Neural progenitor cell (in vitro differentiated cells): ENCODE measurements around the gene PPP1CB. TPM values are rescaled to one million over a fixed set of nuclear protein-coding genes. Genes with fewer than 3 reads are reported as not detected.
A peak's percentile ranks its signal among the peaks of the same experiment; 100 is the strongest.

ENCODE experiments used
- DNase-seq: peaks from one replicate; pipeline ENCODE4 v3.0.0-alpha.2; 2016; ENCODE audit warnings: low spot score
- H2AFZ ChIP-seq: fragments of 200-600 bp; sonication (generic); replicated peaks from 2 replicates; pipeline ENCODE4 v1.6.1; 2016; ENCODE audit warnings: antibody characterized with exemption
- H3F3A ChIP-seq: fragments of 200-600 bp; sonication (generic); 2 replicates; pipeline ENCODE4 v1.6.1; 2016; ENCODE audit warnings: antibody characterized with exemption, low read depth
- H3K27ac ChIP-seq: fragments of 200-600 bp; sonication (generic); 2 replicates; pipeline ENCODE4 v1.5.1; 2016; ENCODE audit warnings: mild to moderate bottlenecking
- H3K27me3 ChIP-seq: fragments of 200-600 bp; sonication (generic); 2 replicates; pipeline ENCODE4 v1.6.1; 2016; ENCODE audit warnings: mild to moderate bottlenecking, moderate library complexity
- H3K36me3 ChIP-seq: fragments of 200-600 bp; sonication (generic); 2 replicates; pipeline ENCODE4 v1.5.1; 2016
- H3K4me1 ChIP-seq: fragments of 200-600 bp; sonication (generic); 2 replicates; pipeline ENCODE4 v1.6.1; 2016; ENCODE audit warnings: mixed run types
- H3K4me2 ChIP-seq: fragments of 200-600 bp; sonication (generic); 2 replicates; pipeline ENCODE4 v1.6.1; 2016
- H3K4me3 ChIP-seq: fragments of 200-600 bp; sonication (generic); 2 replicates; pipeline ENCODE4 v1.5.1; 2016
- H3K79me2 ChIP-seq: fragments of 200-600 bp; sonication (generic); 2 replicates; pipeline ENCODE4 v1.6.1; 2016; ENCODE audit warnings: low read depth
- H3K9ac ChIP-seq: fragments of 200-600 bp; sonication (generic); 2 replicates; pipeline ENCODE4 v1.6.1; 2016
- H3K9me3 ChIP-seq: fragments of 200-600 bp; sonication (generic); 2 replicates; pipeline ENCODE4 v1.5.1; 2016; ENCODE audit warnings: low read depth
- H4K20me1 ChIP-seq: fragments of 200-600 bp; sonication (generic); 2 replicates; pipeline ENCODE4 v1.6.1; 2016; ENCODE audit warnings: low read depth
- H3K27ac Mint-ChIP-seq: 3 replicates; pipeline ENCODE4 v1.8.0; 2021; ENCODE audit warnings: mixed read lengths
- H3K27me3 Mint-ChIP-seq: 2 replicates; pipeline ENCODE4 v1.8.0; 2022; ENCODE audit warnings: low read depth, mild to moderate bottlenecking, inconsistent platforms, moderate library complexity, mixed read lengths; ENCODE audit not compliant: insufficient read depth
- H3K36me3 Mint-ChIP-seq: 3 replicates; pipeline ENCODE4 v1.8.0; 2021; ENCODE audit warnings: mixed read lengths
- H3K4me1 Mint-ChIP-seq: 3 replicates; pipeline ENCODE4 v1.8.0; 2021; ENCODE audit warnings: mixed read lengths
- H3K4me3 Mint-ChIP-seq: 3 replicates; pipeline ENCODE4 v1.8.0; 2021; ENCODE audit warnings: mild to moderate bottlenecking, moderate library complexity, mixed read lengths
- H3K9me3 Mint-ChIP-seq: 3 replicates; pipeline ENCODE4 v1.8.0; 2020; ENCODE audit warnings: mixed read lengths
- EZH2 ChIP-seq: fragments of 200-600 bp; sonication (generic); IDR thresholded peaks from 2 replicates; pipeline ENCODE4 v1.6.1; 2017; ENCODE audit warnings: antibody characterized with exemption, mild to moderate bottlenecking, moderate library complexity
- EZH2phosphoT487 ChIP-seq: fragments of 200-600 bp; sonication (generic); IDR thresholded peaks from 2 replicates; pipeline ENCODE4 v1.6.1; 2017; ENCODE audit warnings: antibody characterized with exemption
- total RNA-seq: library from RNA; depleted of rRNA; stranded (reverse); fragments of >200 nt; gene quantifications from 2 replicates; pipeline ENCODE4 v1.2.3, GENCODE V29; 2015; ENCODE audit warnings: low replicate concordance
- TF ChIP-seq, protein P1 (sequence below): fragments of 200-600 bp; sonication (generic); IDR thresholded peaks from 2 replicates; pipeline ENCODE4 v1.5.1; 2017; ENCODE audit warnings: antibody characterized with exemption, mild to moderate bottlenecking

PPP1CB gene
- total RNA-seq, 1 donor from 2014 or later: 244 TPM

DNA sequence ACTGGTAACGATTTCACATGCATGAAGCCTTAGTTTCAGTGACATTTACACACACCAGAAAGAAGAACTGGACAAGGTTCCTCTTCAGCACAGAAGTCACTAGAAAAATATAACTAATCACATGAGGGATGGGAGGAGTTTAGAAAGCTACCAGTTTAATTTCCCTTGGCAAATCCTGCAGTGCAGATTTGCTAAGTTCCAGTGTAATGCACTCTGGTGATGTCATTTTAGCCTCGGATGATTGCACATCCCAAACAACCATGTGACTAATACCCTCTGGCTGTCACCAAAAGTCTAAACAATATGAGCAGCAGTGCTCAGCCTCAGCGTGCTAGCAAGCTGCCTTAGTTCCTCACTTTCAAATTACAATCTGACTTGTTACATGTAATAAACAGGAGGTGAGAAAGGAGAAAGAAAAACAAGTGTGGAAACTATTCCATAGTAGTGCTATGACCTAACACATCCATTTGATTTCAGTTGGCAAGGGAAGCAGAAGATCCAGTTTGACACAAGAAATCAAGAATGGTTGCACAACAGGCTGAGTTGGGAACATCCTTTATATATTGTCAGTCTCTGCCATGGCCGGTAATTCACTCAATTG is 35.3 kb upstream of the PPP1CB start:
- Mint-ChIP-seq H3K27me3 (no peaks in the 10 kb centered on the region), H3K4me3 (no peak overlapping the region), H3K36me3 (no peaks in the 10 kb centered on the region), H3K4me1 (peaks cover 21% of the 10 kb centered on the region), H3K9me3 (peaks cover 4% of the 10 kb centered on the region), H3K27ac (peak overlapping the region; percentile 9)
- Histone ChIP-seq H4K20me1 (no peaks in the 10 kb centered on the region), H3K9ac (no peak overlapping the region), H3K27me3 (no peaks in the 10 kb centered on the region), H3K27ac (no peak overlapping the region), H3K79me2 (no peaks in the 10 kb centered on the region), H3K4me3 (no peak overlapping the region), H3F3A (no peaks in the 10 kb centered on the region), H3K4me2 (no peak overlapping the region), H3K36me3 (no peaks in the 10 kb centered on the region), H2AFZ (no peak overlapping the region), H3K4me1 (peaks cover 5% of the 10 kb centered on the region), H3K9me3 (no peaks in the 10 kb centered on the region)
- no peak for DNase-seq
- TF ChIP-seq, protein P1, sequence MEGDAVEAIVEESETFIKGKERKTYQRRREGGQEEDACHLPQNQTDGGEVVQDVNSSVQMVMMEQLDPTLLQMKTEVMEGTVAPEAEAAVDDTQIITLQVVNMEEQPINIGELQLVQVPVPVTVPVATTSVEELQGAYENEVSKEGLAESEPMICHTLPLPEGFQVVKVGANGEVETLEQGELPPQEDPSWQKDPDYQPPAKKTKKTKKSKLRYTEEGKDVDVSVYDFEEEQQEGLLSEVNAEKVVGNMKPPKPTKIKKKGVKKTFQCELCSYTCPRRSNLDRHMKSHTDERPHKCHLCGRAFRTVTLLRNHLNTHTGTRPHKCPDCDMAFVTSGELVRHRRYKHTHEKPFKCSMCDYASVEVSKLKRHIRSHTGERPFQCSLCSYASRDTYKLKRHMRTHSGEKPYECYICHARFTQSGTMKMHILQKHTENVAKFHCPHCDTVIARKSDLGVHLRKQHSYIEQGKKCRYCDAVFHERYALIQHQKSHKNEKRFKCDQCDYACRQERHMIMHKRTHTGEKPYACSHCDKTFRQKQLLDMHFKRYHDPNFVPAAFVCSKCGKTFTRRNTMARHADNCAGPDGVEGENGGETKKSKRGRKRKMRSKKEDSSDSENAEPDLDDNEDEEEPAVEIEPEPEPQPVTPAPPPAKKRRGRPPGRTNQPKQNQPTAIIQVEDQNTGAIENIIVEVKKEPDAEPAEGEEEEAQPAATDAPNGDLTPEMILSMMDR: no peak
- TF ChIP-seq EZH2 (no peak), EZH2phosphoT487 (no peak)

DNA sequence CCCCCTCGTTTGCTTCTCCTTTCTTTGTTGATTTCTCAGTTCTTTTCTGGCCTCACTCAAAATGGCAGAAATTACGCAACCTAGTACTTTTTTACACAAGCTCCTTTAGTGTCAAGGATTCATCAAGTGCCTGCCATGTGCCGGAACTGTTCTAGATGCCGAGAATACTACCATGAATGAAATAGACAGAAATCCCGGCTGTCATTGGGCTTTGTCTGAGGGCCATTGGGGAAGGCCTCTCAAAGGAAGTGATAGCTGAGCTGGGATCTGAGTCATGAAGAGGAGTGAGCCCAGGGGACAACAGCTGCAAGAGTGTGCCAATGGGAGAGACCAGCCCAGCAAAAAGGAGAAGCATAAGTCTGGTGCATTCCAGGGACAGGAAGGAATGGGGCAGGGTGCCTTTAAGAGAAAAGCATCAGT is 34.3 kb upstream of the PPP1CB start:
- Histone ChIP-seq H3K27ac (no peak overlapping the region), H3K36me3 (no peaks in the 10 kb centered on the region), H2AFZ (peak overlapping the region; percentile 55), H3K9me3 (no peaks in the 10 kb centered on the region), H3F3A (no peaks in the 10 kb centered on the region), H3K27me3 (no peaks in the 10 kb centered on the region), H3K4me2 (no peak overlapping the region), H3K79me2 (no peaks in the 10 kb centered on the region), H3K4me1 (peaks cover 5% of the 10 kb centered on the region), H3K9ac (no peak overlapping the region), H4K20me1 (no peaks in the 10 kb centered on the region), H3K4me3 (no peak overlapping the region)
- Mint-ChIP-seq H3K36me3 (no peaks in the 10 kb centered on the region), H3K4me1 (peaks cover 21% of the 10 kb centered on the region), H3K4me3 (peak overlapping the region; percentile 62), H3K27ac (peak overlapping the region; percentile 80), H3K9me3 (peaks cover 4% of the 10 kb centered on the region), H3K27me3 (no peaks in the 10 kb centered on the region)
- no peak for DNase-seq
- TF ChIP-seq, protein P1: no peak
- TF ChIP-seq EZH2phosphoT487 (no peak), EZH2 (no peak)

DNA sequence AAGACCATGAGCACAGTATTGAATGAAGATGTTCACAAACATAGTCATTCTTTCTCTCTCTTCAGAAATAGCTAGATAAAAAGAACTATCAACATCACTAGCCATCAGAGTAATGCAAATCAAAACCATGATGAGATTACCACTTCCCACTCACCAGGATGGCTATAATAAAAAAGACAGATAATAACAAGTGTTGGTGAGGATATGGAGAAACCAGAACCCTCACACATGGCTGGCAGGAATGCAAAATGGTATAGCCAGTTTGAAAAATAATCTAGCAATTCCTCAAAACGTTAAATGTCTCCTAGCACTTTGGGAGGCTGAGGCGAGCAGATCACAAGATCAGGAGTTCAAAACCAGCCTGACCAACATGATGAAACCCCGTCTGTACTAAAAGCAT is 31.3 kb upstream of the PPP1CB start:
- H3K4me2 ChIP-seq: no peak overlapping the region
- no peak overlapping the region for H3K4me3 Mint-ChIP-seq
- H3K4me1 Mint-ChIP-seq: peaks cover 23% of the 10 kb centered on the region
- no peak overlapping the region for H2AFZ ChIP-seq
- H3K36me3 Mint-ChIP-seq: no peaks in the 10 kb centered on the region
- H3K9me3 Mint-ChIP-seq: peaks cover 4% of the 10 kb centered on the region
- H3K36me3 ChIP-seq: no peaks in the 10 kb centered on the region
- H3K27ac ChIP-seq: no peak overlapping the region
- no peak overlapping the region for H3K4me3 ChIP-seq
- no peaks in the 10 kb centered on the region for H3K27me3 ChIP-seq
- no peaks in the 10 kb centered on the region for H3K9me3 ChIP-seq
- no peaks in the 10 kb centered on the region for H3K27me3 Mint-ChIP-seq
- H4K20me1 ChIP-seq: no peaks in the 10 kb centered on the region
- H3K27ac Mint-ChIP-seq: no peak overlapping the region
- H3K4me1 ChIP-seq: peaks cover 5% of the 10 kb centered on the region
- DNase-seq: no peak
- no peak for TF ChIP-seq EZH2phosphoT487
- TF ChIP-seq, protein P1: no peak
- TF ChIP-seq EZH2: no peak
- H3K9ac ChIP-seq: no peak overlapping the region
- no peaks in the 10 kb centered on the region for H3F3A ChIP-seq
- H3K79me2 ChIP-seq: no peaks in the 10 kb centered on the region
